GM10248 (cell line): ENCODE results near the gene IDE.
"Not testable (repeated sequence)": the region's sequence is repeated elsewhere in the genome, so short reads cannot be mapped to it uniquely, and the experiment has no call there.

Experiments used
- CTCF ChIA-PET: fragments of 300-600 bp; sonication (Branson Sonifier 250); formaldehyde crosslinking; extraction: SDS; loops from one replicate; lab custom pipeline; 2021; ENCODE audit warnings: antibody characterized with exemption; lab: Yijun Ruan, JAX
- POLR2A ChIA-PET: fragments of 350-650 bp; sonication (Branson Sonifier 250); formaldehyde crosslinking; extraction: SDS; loops from one replicate; lab custom pipeline; 2020; ENCODE audit warnings: antibody characterized with exemption; lab: Yijun Ruan, JAX
- DNase-seq: peaks from one replicate; pipeline ENCODE4 v3.0.0; 2012; ENCODE audit errors: extremely low spot score
- TF ChIP-seq, protein P1 (sequence below): IDR thresholded peaks from 2 replicates; pipeline ENCODE4 v1.5.1; 2012; ENCODE audit warnings: mild to moderate bottlenecking, low read depth; ENCODE audit errors: extremely low read depth, missing control alignments, control extremely low read depth

IDE gene

DNA sequence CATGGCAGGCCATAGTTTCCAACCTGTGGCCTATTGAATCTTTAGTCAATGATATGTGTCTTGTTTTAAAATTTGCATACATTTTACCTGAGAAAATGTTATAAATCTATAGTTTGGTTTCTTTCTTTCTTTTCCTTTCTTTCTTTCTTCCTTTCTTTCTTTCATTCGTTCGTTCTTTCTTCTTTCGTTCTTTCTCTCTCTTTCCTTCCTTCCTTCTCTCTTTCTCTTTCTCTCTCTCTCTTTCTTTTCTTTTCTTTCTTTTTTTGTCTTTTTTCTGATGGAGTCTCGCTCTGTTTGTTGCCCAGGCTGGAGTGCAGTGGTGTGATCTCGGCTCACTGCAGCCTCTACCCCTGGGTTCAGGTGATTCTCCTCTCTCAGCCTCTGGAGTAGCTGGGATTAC is 133.3 kb downstream of the IDE start:
- no peak for DNase-seq
- ChIA-PET CTCF (interaction anchor here (0.6 kb wide), 1 partner anchor 140 kb away, joined by 3 read pairs; no protein-coding TSS in a partner anchor), POLR2A (no interaction called here)
- TF ChIP-seq, protein P1, sequence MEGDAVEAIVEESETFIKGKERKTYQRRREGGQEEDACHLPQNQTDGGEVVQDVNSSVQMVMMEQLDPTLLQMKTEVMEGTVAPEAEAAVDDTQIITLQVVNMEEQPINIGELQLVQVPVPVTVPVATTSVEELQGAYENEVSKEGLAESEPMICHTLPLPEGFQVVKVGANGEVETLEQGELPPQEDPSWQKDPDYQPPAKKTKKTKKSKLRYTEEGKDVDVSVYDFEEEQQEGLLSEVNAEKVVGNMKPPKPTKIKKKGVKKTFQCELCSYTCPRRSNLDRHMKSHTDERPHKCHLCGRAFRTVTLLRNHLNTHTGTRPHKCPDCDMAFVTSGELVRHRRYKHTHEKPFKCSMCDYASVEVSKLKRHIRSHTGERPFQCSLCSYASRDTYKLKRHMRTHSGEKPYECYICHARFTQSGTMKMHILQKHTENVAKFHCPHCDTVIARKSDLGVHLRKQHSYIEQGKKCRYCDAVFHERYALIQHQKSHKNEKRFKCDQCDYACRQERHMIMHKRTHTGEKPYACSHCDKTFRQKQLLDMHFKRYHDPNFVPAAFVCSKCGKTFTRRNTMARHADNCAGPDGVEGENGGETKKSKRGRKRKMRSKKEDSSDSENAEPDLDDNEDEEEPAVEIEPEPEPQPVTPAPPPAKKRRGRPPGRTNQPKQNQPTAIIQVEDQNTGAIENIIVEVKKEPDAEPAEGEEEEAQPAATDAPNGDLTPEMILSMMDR, result no peak

DNA sequence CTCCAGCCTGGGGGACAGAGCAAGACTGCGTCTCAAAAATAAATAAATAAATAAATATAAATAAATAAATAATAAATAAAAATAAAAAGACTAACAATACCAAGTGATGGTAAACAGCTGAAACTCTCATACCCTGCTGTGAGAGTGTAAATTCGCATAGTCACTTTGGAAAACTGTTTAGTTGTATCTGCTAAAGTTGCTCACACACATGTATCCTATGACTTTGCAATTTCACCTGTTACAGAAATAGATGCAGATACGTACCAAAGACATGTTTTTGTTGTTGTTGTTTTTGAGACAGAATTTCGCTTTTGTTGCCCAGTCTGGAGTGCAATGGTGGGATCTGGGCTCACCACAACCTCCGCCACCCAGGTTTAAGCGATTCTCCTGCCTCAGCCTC is 135.7 kb downstream of the IDE start:
- POLR2A ChIA-PET, result no interaction called here
- TF ChIP-seq, protein P1, result no peak
- CTCF ChIA-PET, result interaction anchor here (1.1 to 6.8 kb wide), 2 partner anchors 11 to 351 kb away, joined by 3 to 44 read pairs; no protein-coding TSS in a partner anchor
- no peak for DNase-seq

DNA sequence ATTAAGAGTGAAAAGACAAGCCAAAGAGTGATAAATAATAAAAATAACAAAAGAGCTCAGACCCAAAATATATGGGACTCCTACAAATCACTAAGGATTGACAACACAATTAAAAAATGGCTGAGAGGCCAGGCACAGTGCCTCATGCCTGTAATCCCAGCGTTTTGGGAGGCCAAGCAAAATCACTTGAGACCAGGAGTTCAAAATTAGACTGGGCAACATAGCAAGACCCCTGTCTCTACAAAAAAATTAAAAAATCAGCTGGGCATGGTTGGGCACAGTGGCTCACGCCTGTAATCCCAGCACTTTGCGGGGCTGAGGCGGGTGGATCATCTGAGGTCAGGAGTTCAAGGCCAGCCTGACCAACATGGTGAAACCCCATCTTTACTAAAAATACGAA is 137.3 kb downstream of the IDE start:
- ChIA-PET CTCF (interaction anchor here (0.7 to 6.8 kb wide), 2 partner anchors 349 to 524 kb away, joined by 3 to 44 read pairs; no protein-coding TSS in a partner anchor), POLR2A (interaction anchor here (0.6 kb wide), 1 partner anchor 461 kb away, joined by 6 read pairs; no protein-coding TSS in a partner anchor)
- TF ChIP-seq, protein P1, result no peak
- DNase-seq, result no peak

DNA sequence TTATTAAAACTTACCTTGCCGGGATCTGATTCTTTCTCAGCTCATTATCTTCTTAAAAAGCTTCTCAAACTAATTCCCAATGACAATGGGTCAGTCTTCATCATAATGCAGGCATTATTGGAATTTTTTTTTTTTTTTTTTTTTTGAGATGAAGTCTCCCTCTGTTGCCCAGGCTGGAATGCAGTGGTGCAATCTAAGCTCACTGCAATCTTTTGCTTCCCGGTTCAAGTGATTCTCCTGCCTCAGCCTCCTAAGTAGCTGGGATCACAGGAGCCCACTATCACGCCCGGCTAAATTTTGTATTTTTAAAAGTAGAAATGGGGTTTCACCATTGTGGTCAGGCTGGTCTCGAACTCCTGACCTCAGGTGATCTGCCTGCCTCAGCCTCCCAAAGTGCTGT is 137.8 kb downstream of the IDE start:
- ChIA-PET POLR2A (interaction anchor here (0.6 kb wide), 1 partner anchor 461 kb away, joined by 6 read pairs; no protein-coding TSS in a partner anchor), CTCF (interaction anchor here (0.7 to 6.8 kb wide), 2 partner anchors 349 to 523 kb away, joined by 3 to 44 read pairs; no protein-coding TSS in a partner anchor)
- DNase-seq, result not testable (repeated sequence)

DNA sequence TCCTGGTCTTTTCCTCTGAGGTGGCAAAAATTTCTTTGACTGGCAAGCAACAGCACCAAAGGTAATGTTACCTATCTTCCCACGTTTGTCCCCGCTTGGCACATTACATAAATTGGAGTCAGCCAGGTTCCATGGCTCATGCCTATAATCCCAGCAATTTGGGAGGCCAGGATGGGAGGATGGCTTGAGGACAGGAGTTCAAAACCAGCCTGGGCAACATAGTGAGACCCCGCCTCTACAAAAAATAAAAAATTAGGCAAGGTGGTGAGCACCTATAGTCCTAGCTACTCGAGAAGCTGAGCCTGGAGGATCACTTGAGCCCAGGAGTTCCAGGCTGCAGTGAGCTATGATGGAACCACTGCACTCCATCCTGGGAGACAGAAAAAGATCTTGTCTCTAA is 139.5 kb downstream of the IDE start:
- ChIA-PET CTCF (interaction anchor here (0.7 to 6.8 kb wide), 8 partner anchors 9 to 1046 kb away, joined by 3 to 44 read pairs (median 3); no protein-coding TSS in a partner anchor), POLR2A (interaction anchor here (0.6 kb wide), 1 partner anchor 333 kb away, joined by 4 read pairs; no protein-coding TSS in a partner anchor)
- TF ChIP-seq, protein P1, result no peak
- DNase-seq, result no peak

DNA sequence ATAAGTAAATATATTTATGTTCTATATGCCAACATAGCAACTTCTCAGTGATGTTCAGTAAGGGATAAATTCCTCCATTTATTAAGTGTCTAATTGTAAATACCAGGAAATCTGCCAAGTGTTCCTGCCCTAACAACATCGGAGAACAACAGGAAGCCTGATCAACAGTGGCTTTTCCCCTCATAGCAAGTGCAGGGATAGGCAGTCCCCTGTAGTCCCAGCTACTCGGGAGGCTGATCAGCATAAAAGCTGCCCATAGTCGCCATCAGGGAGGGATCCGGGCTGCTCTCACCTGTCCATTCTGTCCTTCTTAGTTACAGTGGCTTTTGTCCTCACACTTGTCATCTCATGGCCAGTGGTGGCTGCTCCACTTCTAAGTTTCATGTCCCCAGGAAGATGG is 141.3 kb downstream of the IDE start:
- ChIA-PET CTCF (interaction anchor here (0.8 to 1.1 kb wide), 3 partner anchors 13 to 345 kb away, joined by 3 read pairs; no protein-coding TSS in a partner anchor), POLR2A (no interaction called here)
- DNase-seq, result no peak
- TF ChIP-seq, protein P1, result no peak

DNA sequence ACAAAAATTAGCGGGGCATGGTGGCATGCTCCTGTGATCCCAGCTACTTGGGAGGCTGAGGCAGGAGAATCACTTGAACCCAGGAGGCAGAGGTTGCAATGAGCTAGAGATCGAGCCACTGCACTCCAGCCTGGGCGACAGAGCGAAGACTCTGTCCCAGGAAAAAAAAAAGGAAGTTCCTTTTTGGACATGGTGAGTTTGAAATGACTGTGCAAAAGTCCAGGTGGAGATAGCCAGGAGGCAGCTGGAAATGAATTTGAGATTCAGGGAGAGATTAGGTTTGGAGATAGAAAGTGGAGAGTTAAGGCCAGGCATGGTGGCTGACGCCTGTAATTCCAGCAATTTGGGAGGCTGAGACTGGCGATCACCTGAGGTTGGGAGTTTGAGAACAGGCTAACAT is 143.8 kb downstream of the IDE start:
- no peak for DNase-seq
- ChIA-PET POLR2A (no interaction called here), CTCF (no interaction called here)
- TF ChIP-seq, protein P1, result no peak
